ENCODE measurements around the gene PEPD.

The PEPD gene

GRCh38 chr19:33497131-33497777 is 24.3 kb downstream of the PEPD start:
- Histone ChIP-seq H3K4me3 (replicated peaks; ENCODE audit: insufficient read depth, low read length) (no peak overlapping the region), H3K27me3 (ENCODE audit: insufficient read depth, poor library complexity, severe bottlenecking) (no peaks in the 10 kb centered on the region), H3K27ac (replicated peaks) (no peak overlapping the region)
- TF ChIP-seq GABPA (IDR thresholded peaks at IDR 0.05; ENCODE audit: low read depth): no peak
- no peak for TF ChIP-seq CTCF (IDR thresholded peaks at IDR 0.05; ENCODE audit: insufficient read depth, low read length)
- no peak for TF ChIP-seq REST (IDR thresholded peaks at IDR 0.05; ENCODE audit: insufficient replicate concordance, low read depth)
- no peak for TF ChIP-seq POLR2AphosphoS5 (IDR thresholded peaks at IDR 0.05; ENCODE audit: low read depth)
- no peak for TF ChIP-seq SPI1 (IDR thresholded peaks at IDR 0.05; ENCODE audit: borderline replicate concordance, low read depth)
- DNase-seq (ENCODE audit: low read depth in 1 of 2, low spot score in 1 of 2): no peak

GRCh38 chr19:33496038-33496895 is 25.3 kb downstream of the PEPD start:
- H3K4me3 ChIP-seq (replicated peaks; ENCODE audit: insufficient read depth, low read length): no peak overlapping the region
- DNase-seq (ENCODE audit: low read depth in 1 of 2, low spot score in 1 of 2): no peak
- no peaks in the 10 kb centered on the region for H3K27me3 ChIP-seq (ENCODE audit: insufficient read depth, poor library complexity, severe bottlenecking)
- H3K27ac ChIP-seq (replicated peaks): no peak overlapping the region
- TF ChIP-seq POLR2AphosphoS5 (IDR thresholded peaks at IDR 0.05; ENCODE audit: low read depth): no peak
- no peak for TF ChIP-seq REST (IDR thresholded peaks at IDR 0.05; ENCODE audit: insufficient replicate concordance, low read depth)
- TF ChIP-seq GABPA (IDR thresholded peaks at IDR 0.05; ENCODE audit: low read depth): no peak
- no peak for TF ChIP-seq CTCF (IDR thresholded peaks at IDR 0.05; ENCODE audit: insufficient read depth, low read length)
- no peak for TF ChIP-seq SPI1 (IDR thresholded peaks at IDR 0.05; ENCODE audit: borderline replicate concordance, low read depth)

GRCh38 chr19:33493401-33494275 is 28.0 kb downstream of the PEPD start:
- TF ChIP-seq REST (IDR thresholded peaks at IDR 0.05; ENCODE audit: insufficient replicate concordance, low read depth): no peak
- TF ChIP-seq GABPA (IDR thresholded peaks at IDR 0.05; ENCODE audit: low read depth): no peak
- no peak for TF ChIP-seq CTCF (IDR thresholded peaks at IDR 0.05; ENCODE audit: insufficient read depth, low read length)
- no peak for TF ChIP-seq SPI1 (IDR thresholded peaks at IDR 0.05; ENCODE audit: borderline replicate concordance, low read depth)
- no peak for TF ChIP-seq POLR2AphosphoS5 (IDR thresholded peaks at IDR 0.05; ENCODE audit: low read depth)
- no peak for DNase-seq (ENCODE audit: low read depth in 1 of 2, low spot score in 1 of 2)
- Histone ChIP-seq H3K4me3 (replicated peaks; ENCODE audit: insufficient read depth, low read length) (no peak overlapping the region), H3K27me3 (ENCODE audit: insufficient read depth, poor library complexity, severe bottlenecking) (no peaks in the 10 kb centered on the region), H3K27ac (replicated peaks) (no peak overlapping the region)

All from HL-60 (cell line).